H4 (cell line): ENCODE results near the gene MAPK11. TPM values are rescaled to one million over a fixed set of nuclear protein-coding genes. Genes with fewer than 3 reads are reported as not detected.
"Not testable (repeated sequence)": the region's sequence is repeated elsewhere in the genome, so short reads cannot be mapped to it uniquely, and the experiment has no call there.

Experiments
- DNase-seq: peaks from one replicate; pipeline ENCODE4 v3.0.0-alpha.2; 2015; ENCODE audit warnings: low spot score
- total RNA-seq: library from RNA; depleted of rRNA; stranded (reverse); fragments of >200 nt; shearing (Covaris generic); gene quantifications from 2 replicates; pipeline ENCODE4 v1.2.3, GENCODE V29; 2014

The MAPK11 gene
- total RNA-seq, 1 experiment from 2014 or later = 5.5 TPM

DNA sequence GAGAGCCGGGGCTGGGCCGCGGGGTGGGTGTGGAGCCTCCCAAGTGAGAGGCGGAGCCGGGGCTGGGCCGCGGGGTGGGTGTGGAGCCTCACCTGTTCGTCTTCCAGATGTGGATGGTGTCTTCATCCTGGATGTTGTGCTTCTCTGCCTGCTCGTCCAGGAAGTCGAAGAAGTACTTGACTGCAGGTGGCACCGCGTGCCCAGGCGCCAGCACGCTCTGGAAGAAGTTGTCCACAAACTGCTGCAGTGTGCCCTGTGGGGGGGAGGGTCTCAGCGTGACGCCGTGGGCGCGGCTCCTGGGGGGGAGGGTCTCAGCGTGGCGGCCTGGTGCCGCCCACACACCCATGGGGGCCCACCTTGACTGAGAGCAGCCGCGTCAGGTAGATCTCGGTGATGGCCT, 7.6 kb upstream of the MAPK11 start:
- DNase-seq = no peak

- no peak for DNase-seq
These were observed 6.0 kb upstream of the MAPK11 start for GRCh38 chr22:50276143-50276542.

DNA sequence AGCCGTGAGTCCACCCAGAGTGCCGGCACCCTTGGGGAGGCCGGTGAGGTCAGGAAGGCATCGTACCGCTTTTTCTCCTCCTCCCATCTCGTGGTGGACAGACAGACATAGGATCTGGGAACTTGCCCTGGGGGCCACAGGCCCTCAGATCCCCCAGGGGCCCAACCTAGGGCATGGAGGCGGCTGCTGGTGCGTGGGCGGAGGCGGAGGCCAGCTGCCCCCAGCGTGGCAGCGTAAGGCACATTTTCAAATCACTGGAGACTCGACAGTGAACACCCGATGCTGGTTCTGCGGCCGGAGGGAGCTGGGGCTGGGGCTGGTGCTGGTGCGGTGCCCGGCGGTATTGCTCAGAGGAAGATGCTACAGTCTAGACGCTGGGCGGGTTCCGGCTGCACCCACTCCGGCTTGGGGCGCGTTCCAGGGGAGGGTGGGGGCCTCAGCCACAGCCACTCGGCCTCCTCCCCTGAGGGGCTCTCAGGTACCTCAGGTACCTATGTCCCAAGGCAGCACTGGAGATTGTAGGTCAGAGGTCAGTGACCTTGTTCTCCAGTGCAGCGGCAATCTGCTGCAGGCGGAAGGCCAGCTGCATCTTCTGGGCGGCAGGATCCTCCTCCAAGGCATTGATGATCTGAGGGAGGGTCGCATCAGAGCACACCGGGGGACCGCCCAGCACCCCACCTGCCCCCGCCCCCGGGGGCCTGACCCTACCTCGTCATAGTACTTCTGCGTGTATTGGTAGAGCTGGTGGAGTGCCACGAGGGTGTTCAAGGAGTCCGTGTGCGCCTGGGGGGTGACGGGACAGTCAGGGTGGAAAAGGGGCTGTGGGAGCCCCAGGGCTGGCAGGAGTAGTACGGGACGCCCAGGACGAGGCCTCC, 5.2 kb upstream of the MAPK11 start:
- DNase-seq = no peak

DNA sequence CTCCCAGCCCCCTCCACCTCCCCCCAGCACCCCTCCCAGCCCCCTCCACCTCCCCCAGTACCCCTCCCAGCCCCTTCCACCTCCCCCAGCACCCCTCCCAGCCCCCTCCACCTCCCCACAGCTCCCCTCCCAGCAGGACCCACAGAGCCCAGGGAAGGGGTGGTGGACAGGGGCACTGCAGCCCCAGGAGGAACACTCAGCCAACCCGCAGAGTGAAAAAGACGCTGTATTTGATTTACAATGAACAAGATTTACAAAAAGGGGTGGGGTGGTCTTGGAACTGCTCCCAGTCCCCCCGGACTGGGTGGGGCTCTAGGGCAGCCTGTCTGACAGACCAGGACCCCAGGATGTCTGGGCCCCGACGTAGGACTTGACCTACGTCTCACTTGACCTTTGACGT, 4.6 kb upstream of the MAPK11 start:
- no peak for DNase-seq

- peak; percentile 44 for DNase-seq
These were observed 4.1 kb upstream of the MAPK11 start for GRCh38 chr22:50274311-50274710.

DNA sequence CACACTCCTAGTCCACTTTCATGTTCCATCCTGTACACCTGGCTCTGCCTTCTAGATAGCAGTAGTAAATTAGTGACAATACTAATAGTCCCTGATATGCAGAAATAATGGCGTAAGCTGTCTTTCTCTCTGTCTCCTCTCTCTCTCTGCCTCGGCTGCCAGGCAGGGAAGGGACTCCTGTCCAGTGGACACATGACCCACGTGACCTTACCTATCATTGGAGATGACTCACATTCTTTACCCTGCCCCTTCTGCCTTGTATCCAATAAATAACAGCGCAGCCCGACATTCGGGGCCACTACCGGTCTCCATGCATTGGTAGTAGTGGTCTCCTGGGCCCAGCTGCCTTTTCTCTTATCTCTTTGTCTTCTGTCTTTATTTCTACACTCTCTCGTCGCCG, 3.6 kb upstream of the MAPK11 start:
- DNase-seq = not testable (repeated sequence)

GRCh38 chr22:50273352-50273751, 3.2 kb upstream of the MAPK11 start:
- DNase-seq = not testable (repeated sequence)

GRCh38 chr22:50272044-50272802, 2.0 kb upstream of the MAPK11 start:
- no peak for DNase-seq

DNA sequence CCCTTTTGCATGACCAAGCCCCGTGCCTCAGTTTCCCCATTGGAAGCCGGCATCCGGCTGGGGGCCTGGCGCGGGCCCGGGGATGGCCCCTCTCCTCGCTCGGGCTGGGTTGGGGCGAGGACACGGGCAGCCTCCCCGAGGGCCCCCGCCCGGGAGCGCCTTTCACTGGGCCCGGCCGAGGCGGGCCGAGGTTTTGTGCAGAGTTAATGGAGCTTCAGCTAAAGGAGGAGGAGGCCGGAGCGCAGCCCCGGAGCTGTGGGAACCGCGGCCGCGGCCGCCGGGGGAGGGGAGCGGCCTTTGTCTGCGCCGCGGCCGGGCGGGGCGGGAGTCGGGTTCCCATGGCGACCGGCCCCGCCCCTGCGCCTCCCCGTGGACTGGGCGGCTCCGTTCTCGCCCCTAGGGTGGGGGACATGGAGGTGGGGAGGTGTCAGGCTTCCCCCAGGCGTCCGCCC, 1.4 kb upstream of the MAPK11 start:
- DNase-seq = no peak

- DNase-seq = peak; percentile 43
These were observed 650 bp upstream of the MAPK11 start for GRCh38 chr22:50270666-50271394.

DNA sequence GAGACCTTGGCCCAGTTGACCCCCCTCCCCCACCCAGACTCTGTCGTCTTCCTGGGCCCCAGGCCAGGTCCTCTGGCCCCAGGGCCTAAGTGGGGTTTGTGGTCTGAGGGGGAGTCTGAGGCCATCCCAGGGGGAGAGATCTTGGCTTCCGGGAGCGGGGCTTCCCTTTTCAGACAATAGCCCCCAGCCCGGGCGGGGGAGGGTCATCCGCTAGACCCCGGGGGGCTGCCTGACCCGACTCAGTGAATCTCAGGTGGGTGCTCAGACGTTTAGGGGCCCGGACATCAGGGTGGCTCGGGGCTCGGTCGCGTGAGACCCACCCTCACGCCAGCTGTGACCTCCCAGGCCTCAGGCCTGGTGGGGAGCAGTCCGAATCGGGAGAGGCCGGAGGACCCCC, 609 bp downstream of the MAPK11 start:
- DNase-seq = no peak

- DNase-seq = no peak
These were observed 1.5 kb downstream of the MAPK11 start for GRCh38 chr22:50268655-50269113.

- DNase-seq = no peak
These were observed 2.4 kb downstream of the MAPK11 start for GRCh38 chr22:50267591-50268390.

- DNase-seq = no peak
These were observed 3.2 kb downstream of the MAPK11 start for GRCh38 chr22:50266994-50267393.

DNA sequence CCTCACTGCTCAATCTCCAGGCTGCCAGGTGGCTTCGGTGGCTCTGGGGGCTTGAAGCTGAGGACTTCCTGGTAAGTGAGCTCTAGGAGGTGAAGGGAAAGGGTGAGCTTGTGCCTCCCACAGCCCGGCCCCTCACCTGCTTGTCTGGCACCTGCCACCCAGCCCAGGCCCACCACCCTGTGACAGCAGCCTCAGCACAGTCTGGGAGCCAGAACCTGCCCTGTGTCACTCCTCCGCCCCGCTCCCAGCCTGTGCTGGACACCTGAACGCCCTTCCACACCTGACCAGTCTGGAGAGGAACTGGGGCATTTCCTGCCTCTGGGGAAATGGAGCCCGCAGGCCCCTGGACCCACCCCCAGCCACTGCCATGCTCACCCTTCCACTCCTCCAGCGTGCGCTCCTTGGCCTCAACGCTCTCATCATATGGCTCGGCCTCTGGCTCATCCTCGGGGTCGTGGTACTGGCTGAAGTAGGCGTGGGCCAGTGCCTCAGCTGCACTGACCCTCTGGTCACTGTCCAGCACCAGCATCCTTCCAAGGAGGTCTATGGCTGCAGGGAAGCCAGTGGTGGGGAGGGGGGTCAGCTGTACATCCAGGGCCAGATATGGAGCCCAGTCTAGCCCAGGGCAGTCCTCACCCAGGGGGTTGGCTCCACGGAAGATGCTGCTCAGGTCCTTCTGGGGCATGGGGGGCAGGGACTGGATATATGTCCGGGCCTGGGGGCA, 5.1 kb downstream of the MAPK11 start:
- no peak for DNase-seq

GRCh38 chr22:50264104-50264745, 6.0 kb downstream of the MAPK11 start:
- no peak for DNase-seq

GRCh38 chr22:50262973-50263617, 7.1 kb downstream of the MAPK11 start:
- DNase-seq = no peak

GRCh38 chr22:50262460-50262911, 7.7 kb downstream of the MAPK11 start:
- DNase-seq = peak; percentile 63
